H1 (cell line): Measurements from ENCODE around the gene OR8B8. TPM values are rescaled to one million over a fixed set of nuclear protein-coding genes. Genes with fewer than 3 reads are reported as not detected.

Source experiments
- CTCF ChIA-PET: fragments of 300-600 bp; sonication (Branson Sonifier 250); formaldehyde crosslinking; loops from one replicate; lab custom pipeline; 2021; ENCODE audit not compliant: partially characterized antibody; lab: Charles Lee
- POLR2A ChIA-PET: fragments of 300-600 bp; sonication (Branson Sonifier 250); formaldehyde crosslinking; loops from one replicate; lab custom pipeline; 2021; ENCODE audit warnings: inconsistent platforms; ENCODE audit not compliant: partially characterized antibody; lab: Charles Lee
- DNase-seq, 2 experiments: peaks; one replicate each; pipeline versions ENCODE4 v3.0.0 to v3.0.0-alpha.2; 2010 to 2022; ENCODE audit warnings: low spot score in 2 of 2, low read depth in 1 of 2, mixed read lengths in 1 of 2
- FAIRE-seq: peaks from 2 replicates; lab custom pipeline; 2011; peaks lifted over from hg19 to GRCh38; lab: Jason Lieb, UNC
- H2AFZ ChIP-seq: 2 replicates; pipeline ENCODE4 v1.8.1; 2012; ENCODE audit warnings: low read length, inconsistent platforms
- H2AK5ac ChIP-seq: 2 replicates; pipeline ENCODE4 v1.6.1; 2013; ENCODE audit warnings: low read depth, low read length
- H2BK120ac ChIP-seq: replicated peaks from 2 replicates; pipeline ENCODE3; 2013; ENCODE audit warnings: low read depth, low read length, inconsistent platforms
- H2BK12ac ChIP-seq: 2 replicates; pipeline ENCODE4 v1.6.1; 2013; ENCODE audit warnings: low read depth, low read length
- H2BK15ac ChIP-seq: 2 replicates; pipeline ENCODE4 v1.6.1; 2013; ENCODE audit warnings: low read length
- H2BK20ac ChIP-seq: 2 replicates; pipeline ENCODE4 v1.6.1; 2013; ENCODE audit warnings: low read length
- H2BK5ac ChIP-seq: 2 replicates; pipeline ENCODE4 v1.6.1; 2013; ENCODE audit warnings: low read depth, low read length
- H3K14ac ChIP-seq: 2 replicates; pipeline ENCODE4 v1.6.1; 2013; ENCODE audit warnings: inconsistent platforms; ENCODE audit not compliant: insufficient read length
- H3K18ac ChIP-seq: 2 replicates; pipeline ENCODE4 v1.6.1; 2013; ENCODE audit warnings: low read length; ENCODE audit errors: extremely low read depth
- H3K23ac ChIP-seq: 2 replicates; pipeline ENCODE4 v1.6.1; 2013; ENCODE audit warnings: inconsistent platforms; ENCODE audit not compliant: insufficient read length
- H3K23me2 ChIP-seq: 2 replicates; pipeline ENCODE4 v1.6.1; 2013; ENCODE audit warnings: low read depth, low read length
- H3K27ac ChIP-seq: 2 replicates; pipeline ENCODE4 v1.6.1; 2011; ENCODE audit warnings: low read depth, low read length, inconsistent platforms
- H3K27me3 ChIP-seq, 4 experiments: replicated peaks in 1 of 4; 1 replicate in 1 of 4; 2 replicates in 3 of 4; pipeline versions ENCODE4 v1.6.1 to v1.8.1; 2011 to 2013; ENCODE audit warnings: low read length in 3 of 4, mild to moderate bottlenecking in 3 of 4, inconsistent platforms in 2 of 4, mixed read lengths in 2 of 4, moderate library complexity in 1 of 4; ENCODE audit not compliant: control insufficient read depth in 3 of 4, insufficient read depth in 3 of 4; ENCODE audit errors: extremely low read depth in 1 of 4
- H3K36me3 ChIP-seq, 4 experiments: 2 replicates each; pipeline versions ENCODE4 v1.6.1 to v1.8.1; 2011 to 2013; ENCODE audit warnings: mild to moderate bottlenecking in 4 of 4, low read length in 3 of 4, moderate library complexity in 2 of 4, control low read depth in 1 of 4, inconsistent platforms in 1 of 4; ENCODE audit not compliant: insufficient read depth in 4 of 4, control insufficient read depth in 2 of 4
- H3K4ac ChIP-seq: replicated peaks from 2 replicates; pipeline ENCODE3; 2013; ENCODE audit warnings: low read length, low read depth, mixed read lengths, inconsistent platforms; ENCODE audit not compliant: insufficient read length
- H3K4me1 ChIP-seq, 4 experiments: replicated peaks in 1 of 4; 1 replicate in 1 of 4; 2 replicates in 3 of 4; pipeline versions ENCODE4 v1.6.1 to v1.8.1; 2011 to 2013; ENCODE audit warnings: low read length in 3 of 4, inconsistent platforms in 2 of 4, mixed read lengths in 1 of 4; ENCODE audit not compliant: insufficient read depth in 4 of 4, control insufficient read depth in 3 of 4
- H3K4me2 ChIP-seq, 2 experiments: 2 replicates each; pipeline versions ENCODE4 v1.6.1 to v1.8.1; 2011 to 2013; ENCODE audit warnings: low read depth in 2 of 2, low read length in 2 of 2, control low read depth in 1 of 2, inconsistent platforms in 1 of 2, mild to moderate bottlenecking in 1 of 2; ENCODE audit not compliant: insufficient read depth in 1 of 2
- H3K4me3 ChIP-seq, 4 experiments: fragments of 200-600, 300-600 bp in 1 of 4; sonication (generic), shearing (Covaris generic), sonication (Bioruptor Twin) in 1 of 4; 2 replicates each; pipeline versions ENCODE4 v1.5.1 to v1.8.1; 2011 to 2016; ENCODE audit warnings: low read length in 4 of 4, low read depth in 3 of 4, control low read depth in 2 of 4, inconsistent platforms in 2 of 4, mild to moderate bottlenecking in 2 of 4, mixed read lengths in 1 of 4, moderate library complexity in 1 of 4; ENCODE audit not compliant: insufficient read depth in 2 of 4; ENCODE audit errors: extremely low read depth in 1 of 4
- H3K56ac ChIP-seq: replicated peaks from 2 replicates; pipeline ENCODE3; 2013; ENCODE audit warnings: low read depth, mild to moderate bottlenecking, mixed read lengths, low read length, inconsistent platforms; ENCODE audit not compliant: insufficient read length
- H3K79me1 ChIP-seq: 2 replicates; pipeline ENCODE4 v1.6.1; 2013; ENCODE audit warnings: low read depth, low read length, control low read depth
- H3K79me2 ChIP-seq, 2 experiments: 2 replicates each; pipeline versions ENCODE4 v1.6.1 to v1.8.1; 2012 to 2013; ENCODE audit warnings: low read length in 2 of 2, mild to moderate bottlenecking in 2 of 2, inconsistent platforms in 1 of 2; ENCODE audit not compliant: insufficient read depth in 2 of 2, control insufficient read depth in 1 of 2
- H3K9ac ChIP-seq, 4 experiments: replicated peaks in 1 of 4; 1 replicate in 1 of 4; 2 replicates in 3 of 4; pipeline versions ENCODE4 v1.6.1 to v1.8.1; 2011 to 2013; ENCODE audit warnings: low read depth in 3 of 4, low read length in 3 of 4, control low read depth in 2 of 4, mild to moderate bottlenecking in 2 of 4, moderate library complexity in 2 of 4, inconsistent platforms in 1 of 4; ENCODE audit errors: extremely low read depth in 1 of 4
- H3K9me3 ChIP-seq, 2 experiments: 2 replicates each; pipeline versions ENCODE4 v1.6.1 to v1.8.1; 2012 to 2013; ENCODE audit warnings: mild to moderate bottlenecking in 2 of 2, moderate library complexity in 2 of 2, control low read depth in 1 of 2, inconsistent platforms in 1 of 2, low read depth in 1 of 2, low read length in 1 of 2, mixed read lengths in 1 of 2; ENCODE audit not compliant: insufficient read depth in 2 of 2
- H4K20me1 ChIP-seq, 2 experiments: replicated peaks in 1 of 2; 2 replicates each; pipeline versions ENCODE3 to v1.8.1; 2011 to 2013; ENCODE audit warnings: inconsistent platforms in 2 of 2, low read length in 2 of 2, mild to moderate bottlenecking in 1 of 2; ENCODE audit not compliant: insufficient read depth in 2 of 2, control insufficient read depth in 1 of 2
- H4K5ac ChIP-seq: 2 replicates; pipeline ENCODE4 v1.6.1; 2013; ENCODE audit warnings: low read length, low read depth, mixed read lengths, inconsistent platforms; ENCODE audit not compliant: insufficient read length
- H4K8ac ChIP-seq: 2 replicates; pipeline ENCODE4 v1.8.0; 2013; ENCODE audit warnings: mild to moderate bottlenecking, moderate library complexity, low read length, inconsistent platforms; ENCODE audit not compliant: insufficient read depth; ENCODE audit errors: extremely low read depth
- H4K91ac ChIP-seq: replicated peaks from 2 replicates; pipeline ENCODE3; 2013; ENCODE audit warnings: low read length, mixed read lengths, inconsistent platforms; ENCODE audit not compliant: insufficient read length
- POLR2A ChIP-seq, 2 experiments: IDR thresholded peaks; 1 replicate in 1 of 2; 2 replicates in 1 of 2; pipeline ENCODE4 v1.6.1; 2011; ENCODE audit warnings: low read depth in 2 of 2, low read length in 2 of 2, mild to moderate bottlenecking in 2 of 2; ENCODE audit errors: control extremely low read depth in 1 of 2
- WGBS, 2 experiments: shearing (Covaris generic) in 1 of 2; methylation state at CpG; one replicate each; pipeline versions ENCODE4 v1.1.6 to v1.1.7; 2013 to 2015; ENCODE audit warnings: low lambda C conversion rate in 2 of 2, mixed read lengths in 2 of 2, inconsistent platforms in 1 of 2, low coverage in 1 of 2, missing lambda C conversion rate in 1 of 2; ENCODE audit not compliant: insufficient replicate concordance in 2 of 2, insufficient coverage in 1 of 2, insufficient read length in 1 of 2; ENCODE audit errors: extremely low coverage in 1 of 2, missing lambda C conversion rate in 1 of 2; 5-methylcytosine and 5-hydroxymethylcytosine counted together
- polyA plus RNA-seq, 7 experiments: library from polyadenylated mRNA; depleted of rRNA in 3 of 7; stranded (reverse) in 5 of 7; unstranded in 2 of 7; fragments of >200 nt in 5 of 7; fragments of 200-250 nt in 2 of 7; gene quantifications; 1 replicate in 5 of 7; 2 replicates in 1 of 7; 4 replicates in 1 of 7; pipeline versions ENCODE4 v1.2.1 to v1.2.3, GENCODE V29; 2011 to 2013; ENCODE audit warnings: missing spikeins in 2 of 7, mixed read lengths in 2 of 7
- total RNA-seq: library from RNA; stranded (reverse); fragmentation: NEBNext Ultra II Directional; extraction: Animal tissue kit (Norgen Biotek cat#: 25700); gene quantifications from 2 replicates; pipeline ENCODE4 v1.2.1, GENCODE V29; 2021

OR8B8 gene
- total and polyA plus RNA-seq, 2 of the 8 experiments (the other 6 are each of a cell fraction or from before 2014, with no cell fraction given): not detected

GRCh38 chr11:124465368-124465767, 19.9 kb upstream of the OR8B8 start:
- Histone ChIP-seq H3K4me3 (no peak overlapping the region), H3K79me1 (no peaks in the 10 kb centered on the region), H3K14ac (no peak overlapping the region), H3K56ac (no peak overlapping the region), H3K4me2 (no peak overlapping the region), H3K79me2 (no peaks in the 10 kb centered on the region), H3K23ac (no peak overlapping the region), H2BK15ac (no peak overlapping the region), H3K27me3 (no peaks in the 10 kb centered on the region), H3K23me2 (no peaks in the 10 kb centered on the region), H2BK120ac (no peak overlapping the region), H2BK5ac (no peak overlapping the region), H3K36me3 (no peaks in the 10 kb centered on the region), H3K27ac (no peak overlapping the region), H3K9ac (no peak overlapping the region), H4K91ac (no peak overlapping the region), H4K20me1 (no peaks in the 10 kb centered on the region), H2BK12ac (no peak overlapping the region), H4K8ac (no peak overlapping the region), H2AK5ac (no peak overlapping the region), H3K18ac (no peak overlapping the region), H2BK20ac (no peak overlapping the region), H3K4ac (no peak overlapping the region), H2AFZ (no peak overlapping the region), H4K5ac (no peak overlapping the region), H3K9me3 (no peaks in the 10 kb centered on the region), H3K4me1 (no peaks in the 10 kb centered on the region)
- DNase-seq (no peak), FAIRE-seq (no peak)
- CTCF ChIA-PET: interaction anchor here (1.1 kb wide), 1 partner anchor 121 kb away, joined by 5 read pairs; no protein-coding TSS in a partner anchor
- 92% methylated on average over 4 of the region's 4 CpGs; no CpG with 5 or more reads in 1 of the 2 experiments for WGBS, 2 experiments
- POLR2A ChIA-PET: interaction anchor here (1.4 kb wide), 1 partner anchor 17 kb away, joined by 5 read pairs; no protein-coding TSS in a partner anchor
- TF ChIP-seq POLR2A (IDR thresholded peaks at IDR 0.05; ENCODE audit: control extremely low read depth in 1 of 2, low read depth in 2 of 2, low read length in 2 of 2): no peak
